ENCODE data around the gene ZBTB17.

Gene ZBTB17

GRCh38 chr1:15944308-15945010 lies 31.4 kb downstream of the ZBTB17 start:
- TF ChIP-seq REST (IDR thresholded peaks at IDR 0.05; ENCODE audit: insufficient read depth in 1 of 2, low read depth in 2 of 2, low read length in 2 of 2) (no peak), POLR2AphosphoS5 (IDR thresholded peaks at IDR 0.05; ENCODE audit: low read depth, low read length) (no peak)

GRCh38 chr1:15943992-15944307 lies 32.0 kb downstream of the ZBTB17 start:
- TF ChIP-seq TAF1 (IDR thresholded peaks at IDR 0.05; ENCODE audit: borderline replicate concordance, insufficient read depth, low read length) (no peak), FOXP2 (optimal IDR thresholded peaks at IDR 0.05; ENCODE audit: borderline replicate concordance, extremely low read depth, extremely low read length, insufficient read depth) (no peak), SIN3A (IDR thresholded peaks at IDR 0.05; ENCODE audit: borderline replicate concordance, insufficient read depth, low read length) (no peak), POLR2AphosphoS5 (IDR thresholded peaks at IDR 0.05; ENCODE audit: low read depth, low read length) (no peak), REST (IDR thresholded peaks at IDR 0.05; ENCODE audit: insufficient read depth in 1 of 2, low read depth in 2 of 2, low read length in 2 of 2) (no peak)

GRCh38 chr1:15943328-15943991 lies 32.4 kb downstream of the ZBTB17 start:
- no peak for TF ChIP-seq REST (IDR thresholded peaks at IDR 0.05; ENCODE audit: insufficient read depth in 1 of 2, low read depth in 2 of 2, low read length in 2 of 2)
- no peak for TF ChIP-seq FOXP2 (optimal IDR thresholded peaks at IDR 0.05; ENCODE audit: borderline replicate concordance, extremely low read depth, extremely low read length, insufficient read depth)
- no peak for TF ChIP-seq SIN3A (IDR thresholded peaks at IDR 0.05; ENCODE audit: borderline replicate concordance, insufficient read depth, low read length)
- no peak for TF ChIP-seq POLR2AphosphoS5 (IDR thresholded peaks at IDR 0.05; ENCODE audit: low read depth, low read length)
- no peak for TF ChIP-seq TAF1 (IDR thresholded peaks at IDR 0.05; ENCODE audit: borderline replicate concordance, insufficient read depth, low read length)

- TF ChIP-seq POLR2AphosphoS5 (IDR thresholded peaks at IDR 0.05; ENCODE audit: low read depth, low read length) (no peak), FOXP2 (optimal IDR thresholded peaks at IDR 0.05; ENCODE audit: borderline replicate concordance, extremely low read depth, extremely low read length, insufficient read depth) (no peak), TAF1 (IDR thresholded peaks at IDR 0.05; ENCODE audit: borderline replicate concordance, insufficient read depth, low read length) (no peak), SIN3A (IDR thresholded peaks at IDR 0.05; ENCODE audit: borderline replicate concordance, insufficient read depth, low read length) (no peak), REST (IDR thresholded peaks at IDR 0.05; ENCODE audit: insufficient read depth in 1 of 2, low read depth in 2 of 2, low read length in 2 of 2) (no peak)
These were observed 33.1 kb downstream of the ZBTB17 start for GRCh38 chr1:15942661-15943327.

All from PFSK-1 (cell line).